T-cell (primary cell): Measurements from ENCODE around the gene CES5A. TPM values are rescaled to one million over a fixed set of nuclear protein-coding genes. Genes with fewer than 3 reads are reported as not detected.
"Not testable (repeated sequence)": the region's sequence is repeated elsewhere in the genome, so short reads cannot be mapped to it uniquely, and the experiment has no call there.

ENCODE experiments used
- ATAC-seq, 4 experiments: fragments of 200-7000 bp in 3 of 4; fragments of 150-1000 bp in 1 of 4; cut with Tn5 transposase; replicated peaks in 1 of 4; 1 replicate in 3 of 4; 2 replicates in 1 of 4; pipeline ENCODE4 v1.10.0; 2021; ENCODE audit warnings: moderate library complexity in 3 of 4, mild to moderate bottlenecking in 2 of 4, moderate number of reproducible peaks in 1 of 4
- CTCF ChIA-PET, 2 donors: fragments of 300-600 bp; sonication (Branson Sonifier 250); formaldehyde crosslinking; loops; one replicate each; lab custom pipeline; 2022; ENCODE audit warnings: antibody characterized with exemption in 2 of 2; lab: Charles Lee
- POLR2A ChIA-PET, 2 donors: fragments of 300-600 bp; sonication (Branson Sonifier 250); formaldehyde crosslinking; loops; one replicate each; lab custom pipeline; 2022; ENCODE audit warnings: antibody characterized with exemption in 2 of 2; lab: Charles Lee
- DNase-seq, 35 experiments: peaks; one replicate each; pipeline versions ENCODE4 v3.0.0 to v3.0.0-alpha.2; 2013 to 2023
- H3K27ac ChIP-seq: one replicate; pipeline ENCODE4 v1.5.1; 2013; ENCODE audit warnings: low read length
- H3K27me3 ChIP-seq, 2 experiments: replicated peaks in 1 of 2; 1 replicate in 1 of 2; 2 replicates in 1 of 2; pipeline versions ENCODE4 v1.6.1 to v1.7.0; 2013; ENCODE audit warnings: low read length in 1 of 2, mixed read lengths in 1 of 2; ENCODE audit not compliant: control insufficient read depth in 2 of 2, insufficient read depth in 2 of 2; ENCODE audit errors: extremely low read depth in 1 of 2
- H3K36me3 ChIP-seq, 2 donors: 1 replicate in 1 of 2; 2 replicates in 1 of 2; pipeline versions ENCODE4 v1.6.1 to v1.7.0; 2013; ENCODE audit warnings: low read length in 1 of 2; ENCODE audit not compliant: control insufficient read depth in 2 of 2, insufficient read depth in 1 of 2; ENCODE audit errors: extremely low read depth in 1 of 2
- H3K4me1 ChIP-seq, 2 experiments: 1 replicate in 1 of 2; 2 replicates in 1 of 2; pipeline versions ENCODE4 v1.6.1 to v1.7.0; 2013; ENCODE audit warnings: low read length in 2 of 2, mixed read lengths in 1 of 2; ENCODE audit not compliant: insufficient read depth in 2 of 2, control insufficient read depth in 1 of 2; ENCODE audit errors: extremely low read depth in 1 of 2
- H3K4me3 ChIP-seq, 2 donors: 1 replicate in 1 of 2; 2 replicates in 1 of 2; pipeline versions ENCODE4 v1.5.1 to v1.7.0; 2013; ENCODE audit warnings: mild to moderate bottlenecking in 2 of 2, low read length in 1 of 2, moderate library complexity in 1 of 2; ENCODE audit not compliant: control insufficient read depth in 1 of 2; ENCODE audit errors: extremely low read depth in 1 of 2
- H3K9me3 ChIP-seq: 2 replicates; pipeline ENCODE4 v1.7.0; 2013
- H3K27ac Mint-ChIP-seq, 2 donors: one replicate each; pipeline ENCODE4 v1.8.0; 2020 to 2021; ENCODE audit warnings: mild to moderate bottlenecking in 2 of 2, mixed read lengths in 2 of 2
- H3K27me3 Mint-ChIP-seq, 2 donors: one replicate each; pipeline ENCODE4 v1.8.0; 2021 to 2022; ENCODE audit warnings: mixed read lengths in 2 of 2
- H3K36me3 Mint-ChIP-seq: one replicate; pipeline ENCODE4 v1.8.0; 2021; ENCODE audit warnings: mixed read lengths
- H3K4me1 Mint-ChIP-seq, 3 donors: one replicate each; pipeline ENCODE4 v1.8.0; 2020 to 2022; ENCODE audit warnings: mixed read lengths in 3 of 3, mild to moderate bottlenecking in 1 of 3
- H3K4me3 Mint-ChIP-seq, 3 donors: one replicate each; pipeline ENCODE4 v1.8.0; 2020 to 2022; ENCODE audit warnings: mild to moderate bottlenecking in 3 of 3, mixed read lengths in 3 of 3, moderate library complexity in 3 of 3
- H3K9me3 Mint-ChIP-seq, 3 donors: one replicate each; pipeline ENCODE4 v1.8.0; 2020 to 2022; ENCODE audit warnings: mixed read lengths in 3 of 3
- WGBS: methylation state at CpG from one replicate; pipeline ENCODE4 v1.1.5; 2013; ENCODE audit warnings: missing lambda C conversion rate; ENCODE audit not compliant: insufficient coverage; 5-methylcytosine and 5-hydroxymethylcytosine counted together
- total RNA-seq, 35 experiments: library from RNA in 6 of 35; stranded (reverse) in 6 of 35; fragments of 120-200 nt in 1 of 35; gene quantifications; one replicate each; pipeline versions ENCODE4 v1.2.1 to v1.2.4 and lab custom pipeline; 2013 to 2026

The CES5A gene
- total RNA-seq, 5 donors from 2014 or later (not counting 1 experiment from before 2014, with no cell fraction given) = not detected

- H3K27me3 ChIP-seq = peaks cover 0 to 26% of the 10 kb centered on the region in 2 experiments
- WGBS = 83% methylated on average over 3 of the region's 3 CpGs
- H3K4me1 ChIP-seq = no peaks in the 10 kb centered on the region
- ATAC-seq = no peak
- CTCF ChIA-PET = no interaction called here
- Mint-ChIP-seq H3K27me3 (peaks cover 8 to 39% of the 10 kb centered on the region in 2 donors), H3K4me3 (no peak overlapping the region), H3K4me1 (no peaks in the 10 kb centered on the region), H3K27ac (no peak overlapping the region), H3K9me3 (no peaks in the 10 kb centered on the region), H3K36me3 (no peaks in the 10 kb centered on the region)
- no peak for DNase-seq
- no peaks in the 10 kb centered on the region for H3K9me3 ChIP-seq
- H3K4me3 ChIP-seq = no peak overlapping the region
- H3K36me3 ChIP-seq = no peaks in the 10 kb centered on the region
- no peak overlapping the region for H3K27ac ChIP-seq
- POLR2A ChIA-PET = no interaction called here
Observed at GRCh38 chr16:55820615-55821014, 54.6 kb downstream of the CES5A start.

- Histone ChIP-seq H3K4me1 (no peaks in the 10 kb centered on the region), H3K36me3 (no peaks in the 10 kb centered on the region), H3K4me3 (no peak overlapping the region), H3K27me3 (peaks cover 0 to 32% of the 10 kb centered on the region in 2 experiments), H3K27ac (no peak overlapping the region), H3K9me3 (no peaks in the 10 kb centered on the region)
- DNase-seq (no peak), ATAC-seq (no peak)
- Mint-ChIP-seq H3K9me3 (no peaks in the 10 kb centered on the region), H3K36me3 (no peaks in the 10 kb centered on the region), H3K27me3 (peaks cover 12 to 44% of the 10 kb centered on the region in 2 donors), H3K4me1 (no peaks in the 10 kb centered on the region), H3K27ac (no peak overlapping the region), H3K4me3 (no peak overlapping the region)
- WGBS = 80% methylated on average over 2 of the region's 5 CpGs
- ChIA-PET CTCF (no interaction called here), POLR2A (no interaction called here)
Observed at GRCh38 chr16:55817236-55817912, 57.8 kb downstream of the CES5A start.

- H3K27me3 Mint-ChIP-seq = peaks cover 12 to 43% of the 10 kb centered on the region in 2 donors
- CTCF ChIA-PET = not testable (repeated sequence)
Observed at GRCh38 chr16:55816222-55816621, 59.0 kb downstream of the CES5A start.

GRCh38 chr16:55815320-55815719 lies 59.9 kb downstream of the CES5A start:
- peaks cover 12 to 42% of the 10 kb centered on the region in 2 donors for H3K27me3 Mint-ChIP-seq
- 50% methylated on average over 3 of the region's 4 CpGs for WGBS
- DNase-seq = no peak

More at GRCh38 chr16:55816222-55816621, 59.0 kb downstream of the CES5A start:
- 78% methylated on average over 2 of the region's 4 CpGs for WGBS
- H3K36me3 Mint-ChIP-seq, POLR2A ChIA-PET, H3K9me3 Mint-ChIP-seq, H3K36me3 ChIP-seq, H3K27ac ChIP-seq, H3K4me1 ChIP-seq, DNase-seq, H3K4me3 Mint-ChIP-seq, H3K4me1 Mint-ChIP-seq, ATAC-seq, H3K27ac Mint-ChIP-seq, H3K4me3 ChIP-seq, H3K9me3 ChIP-seq: not testable (repeated sequence)
- H3K27me3 ChIP-seq = peaks cover 0 to 26% of the 10 kb centered on the region in 2 experiments

GRCh38 chr16:55814174-55814573 lies 61.0 kb downstream of the CES5A start:
- H3K27ac Mint-ChIP-seq, POLR2A ChIA-PET, H3K4me1 ChIP-seq, H3K27ac ChIP-seq, CTCF ChIA-PET, H3K9me3 ChIP-seq, DNase-seq, H3K36me3 ChIP-seq, ATAC-seq, H3K4me3 Mint-ChIP-seq, H3K36me3 Mint-ChIP-seq, H3K9me3 Mint-ChIP-seq, H3K4me3 ChIP-seq, H3K4me1 Mint-ChIP-seq: not testable (repeated sequence)
- H3K27me3 Mint-ChIP-seq = peaks cover 17 to 39% of the 10 kb centered on the region in 2 donors
- H3K27me3 ChIP-seq = peaks cover 0 to 26% of the 10 kb centered on the region in 2 experiments
- WGBS = no CpG with 5 or more reads among the region's 2 CpGs

More at GRCh38 chr16:55815320-55815719, 59.9 kb downstream of the CES5A start:
- Histone ChIP-seq H3K4me1 (no peaks in the 10 kb centered on the region), H3K27me3 (peaks cover 0 to 21% of the 10 kb centered on the region in 2 experiments), H3K27ac (no peak overlapping the region), H3K4me3 (no peak overlapping the region), H3K9me3 (no peaks in the 10 kb centered on the region), H3K36me3 (no peaks in the 10 kb centered on the region)
- Mint-ChIP-seq H3K36me3 (no peaks in the 10 kb centered on the region), H3K4me3 (no peak overlapping the region), H3K27ac (no peak overlapping the region), H3K4me1 (no peaks in the 10 kb centered on the region), H3K9me3 (no peaks in the 10 kb centered on the region)
- ChIA-PET CTCF (no interaction called here), POLR2A (no interaction called here)
- ATAC-seq = no peak

GRCh38 chr16:55813730-55814129 lies 61.4 kb downstream of the CES5A start:
- H3K4me3 Mint-ChIP-seq, CTCF ChIA-PET, H3K36me3 Mint-ChIP-seq, POLR2A ChIA-PET, H3K36me3 ChIP-seq, DNase-seq, H3K4me1 Mint-ChIP-seq, H3K4me1 ChIP-seq, H3K27ac Mint-ChIP-seq, H3K9me3 Mint-ChIP-seq, H3K4me3 ChIP-seq, H3K9me3 ChIP-seq, ATAC-seq, H3K27ac ChIP-seq: not testable (repeated sequence)
- H3K27me3 ChIP-seq = peaks cover 0 to 26% of the 10 kb centered on the region in 2 experiments
- 88% methylated on average over 3 of the region's 9 CpGs for WGBS
- peaks cover 16 to 38% of the 10 kb centered on the region in 2 donors for H3K27me3 Mint-ChIP-seq
